Left ventricle myocardium inferior (tissue), 1 donor: ENCODE results near the gene LEMD1. TPM values are rescaled to one million over a fixed set of nuclear protein-coding genes. Genes with fewer than 3 reads are reported as not detected.

ENCODE experiments used
- DNase-seq: peaks from one replicate; pipeline ENCODE4 v3.0.0-alpha.2; 2020
- H3K27ac ChIP-seq: fragments of 200-600 bp; replicated peaks from 2 replicates; pipeline ENCODE4 v1.8.0; 2021
- H3K27me3 ChIP-seq: fragments of 200-600 bp; 2 replicates; pipeline ENCODE4 v1.8.0; 2021; ENCODE audit warnings: low read depth
- H3K36me3 ChIP-seq: fragments of 200-600 bp; 2 replicates; pipeline ENCODE4 v1.8.0; 2021
- H3K4me1 ChIP-seq: fragments of 200-600 bp; 2 replicates; pipeline ENCODE4 v1.8.0; 2021
- H3K4me3 ChIP-seq: fragments of 200-600 bp; 2 replicates; pipeline ENCODE4 v1.8.0; 2021; ENCODE audit warnings: mild to moderate bottlenecking, moderate library complexity
- H3K9me3 ChIP-seq: fragments of 200-600 bp; replicated peaks from 2 replicates; pipeline ENCODE4 v1.8.0; 2021
- intact Hi-C: fragments of 100-400 bp; cut with micrococcal nuclease; formaldehyde crosslinking; loops from one replicate; pipeline ENCODE4 v1.11.0; 2022
- total RNA-seq: library from RNA; stranded (reverse); fragmentation: NEBNext Ultra II Directional; extraction: Animal tissue kit (Norgen Biotek cat#: 25700); gene quantifications from one replicate; pipeline ENCODE4 v1.2.1, GENCODE V29; 2021
- TF ChIP-seq, protein P1 (sequence below): fragments of 200-600 bp; IDR thresholded peaks from 2 replicates; pipeline ENCODE4 v1.8.0; 2021; ENCODE audit warnings: antibody characterized with exemption, mild to moderate bottlenecking, borderline replicate concordance
- donor health status: DM: no; HTN: yes; CAD: no; lungs with severe emphysema.

The LEMD1 gene
- total RNA-seq, 1 donor from 2014 or later = not detected

DNA sequence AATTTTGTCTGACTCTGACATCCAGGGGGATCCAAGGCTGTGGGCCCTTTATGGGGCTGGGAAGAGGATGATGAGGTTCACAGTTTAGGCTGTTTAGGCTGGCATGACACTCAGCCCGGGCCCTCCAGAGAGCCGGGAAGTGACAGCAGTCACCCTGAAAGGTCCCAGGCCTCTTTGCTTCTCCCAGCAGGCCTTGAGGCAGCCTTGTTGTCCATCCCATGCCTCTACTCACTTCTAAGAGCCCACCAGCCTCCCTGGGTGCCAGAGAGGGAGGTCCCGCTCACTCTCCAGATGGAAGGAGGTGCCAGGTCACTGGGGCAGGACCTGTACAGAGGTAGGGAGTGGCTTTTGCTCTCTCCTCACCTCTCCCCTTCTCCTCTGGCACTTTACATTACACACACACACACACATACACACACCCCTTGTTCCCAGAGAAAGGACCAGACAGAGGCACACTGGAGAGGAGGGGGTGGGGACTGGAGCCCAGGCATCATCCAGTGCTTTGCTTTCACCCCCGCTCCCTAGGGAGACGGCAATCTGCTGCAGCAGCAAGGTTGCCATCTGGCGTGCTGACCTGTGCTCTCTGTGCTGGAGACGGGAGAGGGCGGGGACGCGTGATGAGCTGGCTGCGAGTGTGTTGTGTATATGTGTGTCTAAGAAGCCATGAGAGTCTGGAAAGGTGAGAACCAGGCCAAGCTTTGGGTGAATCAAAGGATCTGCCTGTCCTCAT, 69.7 kb downstream of the LEMD1 start:
- DNase-seq = no peak
- no peaks in the 10 kb centered on the region for H3K9me3 ChIP-seq
- TF ChIP-seq, protein P1, sequence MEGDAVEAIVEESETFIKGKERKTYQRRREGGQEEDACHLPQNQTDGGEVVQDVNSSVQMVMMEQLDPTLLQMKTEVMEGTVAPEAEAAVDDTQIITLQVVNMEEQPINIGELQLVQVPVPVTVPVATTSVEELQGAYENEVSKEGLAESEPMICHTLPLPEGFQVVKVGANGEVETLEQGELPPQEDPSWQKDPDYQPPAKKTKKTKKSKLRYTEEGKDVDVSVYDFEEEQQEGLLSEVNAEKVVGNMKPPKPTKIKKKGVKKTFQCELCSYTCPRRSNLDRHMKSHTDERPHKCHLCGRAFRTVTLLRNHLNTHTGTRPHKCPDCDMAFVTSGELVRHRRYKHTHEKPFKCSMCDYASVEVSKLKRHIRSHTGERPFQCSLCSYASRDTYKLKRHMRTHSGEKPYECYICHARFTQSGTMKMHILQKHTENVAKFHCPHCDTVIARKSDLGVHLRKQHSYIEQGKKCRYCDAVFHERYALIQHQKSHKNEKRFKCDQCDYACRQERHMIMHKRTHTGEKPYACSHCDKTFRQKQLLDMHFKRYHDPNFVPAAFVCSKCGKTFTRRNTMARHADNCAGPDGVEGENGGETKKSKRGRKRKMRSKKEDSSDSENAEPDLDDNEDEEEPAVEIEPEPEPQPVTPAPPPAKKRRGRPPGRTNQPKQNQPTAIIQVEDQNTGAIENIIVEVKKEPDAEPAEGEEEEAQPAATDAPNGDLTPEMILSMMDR = no peak
- peaks cover 14% of the 10 kb centered on the region for H3K4me1 ChIP-seq
- intact Hi-C loops = no loop called here
- peaks cover 35% of the 10 kb centered on the region for H3K27me3 ChIP-seq
- H3K4me3 ChIP-seq = no peak overlapping the region
- H3K36me3 ChIP-seq = no peaks in the 10 kb centered on the region
- H3K27ac ChIP-seq = no peak overlapping the region

DNA sequence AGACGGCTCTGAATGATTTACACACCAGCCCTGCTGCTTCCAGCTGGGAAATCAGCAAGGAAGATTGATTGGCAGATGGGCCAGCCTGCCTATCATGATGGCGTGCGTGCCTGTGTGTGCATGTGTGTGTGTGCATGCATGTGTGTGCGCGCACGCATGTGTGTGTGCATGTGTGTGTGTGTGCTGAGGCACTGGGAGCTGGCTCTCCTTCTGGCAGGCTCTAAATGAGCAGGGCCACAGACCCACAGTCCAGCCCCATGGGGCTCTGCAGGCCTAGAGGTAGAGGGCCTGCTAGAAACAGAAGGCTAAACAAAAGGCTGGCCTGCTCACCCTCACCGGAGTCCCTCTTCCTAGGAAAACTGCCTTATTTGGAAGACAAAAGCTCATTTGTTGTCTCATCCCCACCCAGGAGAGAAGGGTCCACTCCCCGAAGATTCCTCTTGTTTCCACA, 71.1 kb downstream of the LEMD1 start:
- DNase-seq = no peak
- H3K27me3 ChIP-seq = peaks cover 35% of the 10 kb centered on the region
- TF ChIP-seq, protein P1 = no peak
- H3K4me1 ChIP-seq = peaks cover 8% of the 10 kb centered on the region
- intact Hi-C loops = no loop called here
- H3K27ac ChIP-seq = no peak overlapping the region
- no peaks in the 10 kb centered on the region for H3K36me3 ChIP-seq
- H3K9me3 ChIP-seq = no peaks in the 10 kb centered on the region
- H3K4me3 ChIP-seq = no peak overlapping the region

DNA sequence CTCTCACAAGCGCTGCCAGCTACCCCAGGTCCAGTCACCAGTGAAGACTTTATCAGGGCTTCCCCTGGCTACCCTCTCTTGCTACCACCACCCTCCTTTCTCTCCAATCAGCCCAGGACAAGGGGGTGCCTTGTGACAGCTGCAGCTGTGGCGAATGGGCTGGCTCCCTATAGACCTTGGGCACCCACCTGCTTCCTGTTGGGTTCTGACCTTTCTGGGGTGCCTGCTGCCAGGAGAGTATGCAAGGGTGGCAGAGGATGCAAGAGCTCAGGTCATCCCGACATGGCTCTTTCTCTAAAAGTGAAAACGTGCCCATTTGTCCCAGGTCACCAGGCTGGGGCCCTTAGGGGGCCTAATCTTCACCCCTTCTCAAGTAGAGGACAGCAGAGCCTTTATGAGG, 71.7 kb downstream of the LEMD1 start:
- TF ChIP-seq, protein P1 = no peak
- Histone ChIP-seq H3K4me1 (peaks cover 8% of the 10 kb centered on the region), H3K27me3 (peaks cover 35% of the 10 kb centered on the region), H3K9me3 (no peaks in the 10 kb centered on the region), H3K4me3 (no peak overlapping the region), H3K27ac (no peak overlapping the region), H3K36me3 (no peaks in the 10 kb centered on the region)
- intact Hi-C loops = no loop called here
- DNase-seq = no peak

DNA sequence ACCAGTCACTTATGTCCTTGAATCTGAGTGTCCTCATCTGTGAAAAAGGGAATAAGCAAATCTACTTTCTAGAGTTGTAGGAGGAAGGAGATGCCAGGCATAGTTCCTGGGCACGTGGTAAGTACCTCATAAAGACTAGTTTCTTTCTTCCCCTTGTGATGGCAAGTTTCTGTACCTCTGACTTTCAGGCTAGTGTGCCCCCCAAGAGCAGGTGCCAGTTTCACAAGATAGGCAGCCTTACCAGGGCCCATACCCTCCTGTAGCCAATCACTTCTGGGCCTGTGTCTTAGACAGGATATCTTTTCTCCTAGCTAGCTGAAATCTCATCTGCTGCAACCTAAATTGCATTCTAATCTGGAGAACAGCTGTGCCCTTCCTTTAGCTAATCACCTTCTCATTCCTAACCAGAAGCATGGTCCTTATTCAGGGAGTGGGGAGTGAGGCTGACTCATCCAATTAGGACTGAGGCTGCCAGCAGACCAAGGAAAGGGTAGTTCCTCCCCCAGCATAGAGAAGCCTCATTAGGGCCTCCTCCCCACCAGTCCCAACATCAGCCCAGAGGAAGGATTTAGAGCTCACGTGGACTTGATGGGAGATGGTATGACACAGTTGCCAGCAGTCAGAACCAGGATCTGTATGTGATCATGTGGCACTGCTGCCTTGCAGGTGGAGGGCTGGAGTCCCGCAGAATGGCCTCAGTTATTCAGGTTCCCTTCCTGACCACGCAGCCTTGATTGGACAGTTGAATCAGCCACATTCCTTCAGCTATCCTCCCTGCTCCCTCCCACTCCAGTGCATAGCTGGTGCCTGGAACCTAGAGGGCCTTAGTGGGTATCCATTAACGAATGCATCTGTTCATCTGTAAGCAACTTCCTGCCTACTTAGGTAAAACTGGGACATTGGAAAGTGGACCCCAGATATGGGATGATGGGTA, 73.0 kb downstream of the LEMD1 start:
- peaks cover 15% of the 10 kb centered on the region for H3K4me1 ChIP-seq
- intact Hi-C loops = no loop called here
- DNase-seq = no peak
- H3K27ac ChIP-seq = no peak overlapping the region
- peaks cover 46% of the 10 kb centered on the region for H3K27me3 ChIP-seq
- H3K9me3 ChIP-seq = no peaks in the 10 kb centered on the region
- H3K4me3 ChIP-seq = no peak overlapping the region
- H3K36me3 ChIP-seq = no peaks in the 10 kb centered on the region
- TF ChIP-seq, protein P1 = no peak

DNA sequence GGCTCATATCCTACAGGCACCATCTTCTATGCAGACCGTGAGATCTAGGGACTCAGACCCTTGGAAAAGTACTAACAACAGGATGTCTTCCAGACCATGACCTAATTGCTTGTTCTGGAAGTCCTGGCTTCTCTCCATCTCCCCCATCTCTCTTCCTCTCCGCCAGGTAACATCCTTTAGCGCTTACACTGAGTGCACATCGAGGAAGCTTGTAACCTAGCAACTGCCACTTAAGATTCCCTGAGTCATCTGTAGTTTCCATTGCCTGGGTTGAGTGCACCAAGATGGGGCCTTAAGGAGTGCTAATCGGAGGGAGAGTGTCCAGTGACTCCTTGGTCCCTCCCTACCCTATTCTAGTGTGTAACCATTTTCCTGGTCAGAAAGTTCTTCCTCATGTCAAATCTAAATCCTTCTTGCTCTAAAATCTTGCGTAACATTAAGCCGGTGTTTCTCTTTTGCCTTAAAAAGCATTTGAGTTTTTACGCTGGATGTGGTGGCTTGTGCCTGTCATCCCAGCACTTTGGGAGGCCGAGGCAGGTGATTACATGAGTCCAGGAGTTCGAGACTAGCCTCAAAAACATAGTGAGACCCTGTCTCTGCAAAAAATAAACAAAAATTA, 74.8 kb downstream of the LEMD1 start:
- Histone ChIP-seq H3K36me3 (no peaks in the 10 kb centered on the region), H3K27ac (no peak overlapping the region), H3K9me3 (no peaks in the 10 kb centered on the region), H3K4me3 (no peak overlapping the region), H3K27me3 (peaks cover 64% of the 10 kb centered on the region), H3K4me1 (peaks cover 22% of the 10 kb centered on the region)
- TF ChIP-seq, protein P1 = no peak
- no peak for DNase-seq
- intact Hi-C loops = no loop called here
